ENCODE measurements around the gene ENAM.

ENAM gene

DNA sequence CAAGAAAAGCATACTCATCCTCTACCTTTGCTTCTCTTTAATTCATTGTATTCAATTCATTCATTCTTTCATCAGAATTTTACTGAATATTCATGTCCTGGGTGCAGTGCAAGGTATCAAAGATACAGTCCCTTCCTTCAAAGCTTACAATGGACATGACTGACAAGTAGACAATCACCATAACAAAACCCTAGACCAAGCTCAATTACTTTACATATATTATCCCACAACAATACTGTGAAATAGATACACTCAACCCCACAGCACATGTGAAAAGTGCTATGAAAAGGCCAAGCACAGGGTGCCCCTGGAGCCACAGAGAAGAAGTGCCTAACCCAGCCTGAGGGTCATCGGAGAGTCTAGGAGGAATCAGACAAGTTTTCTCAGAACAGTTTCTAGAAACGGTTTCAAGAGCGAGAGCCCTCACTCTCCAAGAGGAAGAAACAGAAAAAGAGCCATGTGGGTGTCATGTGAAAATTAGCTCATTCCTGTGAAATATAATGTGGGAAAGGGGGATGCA is 21.1 kb upstream of the ENAM start:
- Mint-ChIP-seq H3K4me1 (no peaks in the 10 kb centered on the region), H3K4me3 (no peak overlapping the region), H3K27me3 (peaks cover 38% of the 10 kb centered on the region), H3K9me3 (no peaks in the 10 kb centered on the region), H3K27ac (no peak overlapping the region), H3K36me3 (no peaks in the 10 kb centered on the region)
- no peak for DNase-seq
- CTCF ChIA-PET: no interaction called here

GRCh38 chr4:70608324-70608723 is 20.2 kb upstream of the ENAM start:
- Mint-ChIP-seq H3K27ac (no peak overlapping the region), H3K9me3 (no peaks in the 10 kb centered on the region)
- CTCF ChIA-PET: no interaction called here

DNA sequence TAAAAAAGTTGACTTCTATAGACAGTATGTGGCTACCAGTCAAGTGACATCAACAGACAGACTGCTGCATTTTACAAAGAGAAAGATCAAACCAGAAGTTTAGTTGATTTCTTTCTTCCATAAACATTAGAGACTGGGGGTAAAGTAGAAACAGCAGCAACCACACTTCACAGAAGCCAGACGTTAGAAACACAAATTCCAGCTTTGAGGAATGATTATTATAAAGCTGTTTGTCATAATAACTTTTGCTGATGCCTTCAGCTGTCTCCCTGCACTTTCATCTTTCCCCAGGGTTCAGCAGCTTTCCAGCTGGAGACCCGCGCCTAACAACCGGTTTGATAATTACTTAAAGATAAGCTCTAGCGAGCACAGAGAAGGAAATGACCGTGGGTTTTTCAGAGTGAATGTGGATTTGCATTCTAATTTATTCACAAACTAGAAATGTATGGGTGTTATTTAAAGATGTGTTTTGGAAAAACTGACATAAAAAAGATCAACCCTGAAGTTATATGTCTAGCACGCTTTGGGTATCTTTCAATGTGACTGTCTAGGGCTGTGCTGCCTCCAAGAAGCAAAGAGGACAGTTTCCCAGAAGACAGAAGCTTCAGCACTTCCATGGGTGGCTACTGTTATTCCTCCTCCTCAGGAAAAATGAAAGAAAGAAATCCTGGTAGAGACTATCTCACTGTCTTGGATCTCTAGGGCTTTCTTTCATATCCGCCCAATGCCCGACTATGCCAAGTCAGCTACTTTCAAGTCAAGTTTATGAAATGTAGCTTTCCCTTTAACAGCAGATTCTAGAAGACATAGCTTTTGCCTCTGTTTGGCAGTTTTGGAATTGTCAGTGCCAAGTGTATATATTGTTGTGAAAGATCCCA is 15.0 kb upstream of the ENAM start:
- Mint-ChIP-seq H3K27ac (no peak overlapping the region), H3K4me1 (peaks cover 8% of the 10 kb centered on the region), H3K4me3 (no peak overlapping the region), H3K27me3 (peaks cover 34% of the 10 kb centered on the region), H3K36me3 (no peaks in the 10 kb centered on the region), H3K9me3 (no peaks in the 10 kb centered on the region)
- DNase-seq: no peak
- CTCF ChIA-PET: interaction anchor here (2.9 kb wide), 1 partner anchor 12 kb away, joined by 9 read pairs; no protein-coding TSS in a partner anchor

More at GRCh38 chr4:70608324-70608723, 20.2 kb upstream of the ENAM start:
- H3K27me3 Mint-ChIP-seq: peaks cover 44% of the 10 kb centered on the region
- DNase-seq: no peak
- H3K4me1 Mint-ChIP-seq: no peaks in the 10 kb centered on the region
- H3K36me3 Mint-ChIP-seq: no peaks in the 10 kb centered on the region
- no peak overlapping the region for H3K4me3 Mint-ChIP-seq

DNA sequence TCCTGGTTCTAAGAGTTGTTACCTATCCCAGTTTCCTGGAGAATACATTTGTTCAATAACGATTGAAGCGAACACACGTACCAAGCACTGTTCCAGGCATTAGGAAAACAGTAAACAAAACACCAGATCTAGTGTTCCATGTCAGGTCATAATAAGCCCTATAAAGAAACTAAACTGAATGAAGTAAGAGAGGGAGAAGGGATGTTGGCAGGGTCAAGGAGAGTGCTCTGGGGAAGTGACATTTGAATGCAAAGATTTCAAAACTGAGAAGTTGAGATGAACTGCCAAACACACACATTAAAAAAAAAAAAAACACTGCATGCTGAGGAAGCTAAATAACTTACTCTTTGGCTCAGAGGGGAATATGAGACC is 14.4 kb upstream of the ENAM start:
- no peaks in the 10 kb centered on the region for H3K36me3 Mint-ChIP-seq
- CTCF ChIA-PET: interaction anchor here (2.9 kb wide), 1 partner anchor 13 kb away, joined by 9 read pairs; no protein-coding TSS in a partner anchor
- H3K4me1 Mint-ChIP-seq: peaks cover 8% of the 10 kb centered on the region
- no peak overlapping the region for H3K4me3 Mint-ChIP-seq
- no peaks in the 10 kb centered on the region for H3K9me3 Mint-ChIP-seq
- DNase-seq: no peak
- H3K27ac Mint-ChIP-seq: no peak overlapping the region
- H3K27me3 Mint-ChIP-seq: peaks cover 33% of the 10 kb centered on the region

- Mint-ChIP-seq H3K27ac (no peak overlapping the region), H3K4me1 (no peaks in the 10 kb centered on the region), H3K4me3 (no peak overlapping the region), H3K36me3 (no peaks in the 10 kb centered on the region), H3K27me3 (peaks cover 6% of the 10 kb centered on the region), H3K9me3 (no peaks in the 10 kb centered on the region)
- DNase-seq: no peak
- CTCF ChIA-PET: no interaction called here
Measured at GRCh38 chr4:70619288-70619687, 9.3 kb upstream of the ENAM start.

- no peaks in the 10 kb centered on the region for H3K9me3 Mint-ChIP-seq
- CTCF ChIA-PET: no interaction called here
- H3K27me3 Mint-ChIP-seq: peaks cover 4% of the 10 kb centered on the region
- no peaks in the 10 kb centered on the region for H3K4me1 Mint-ChIP-seq
- no peak overlapping the region for H3K4me3 Mint-ChIP-seq
- H3K36me3 Mint-ChIP-seq: no peaks in the 10 kb centered on the region
- no peak overlapping the region for H3K27ac Mint-ChIP-seq
- no peak for DNase-seq
Measured at GRCh38 chr4:70619778-70620177, 8.8 kb upstream of the ENAM start.

- Mint-ChIP-seq H3K27ac (no peak overlapping the region), H3K27me3 (no peaks in the 10 kb centered on the region), H3K9me3 (no peaks in the 10 kb centered on the region), H3K4me3 (no peak overlapping the region), H3K36me3 (no peaks in the 10 kb centered on the region), H3K4me1 (no peaks in the 10 kb centered on the region)
- DNase-seq: peak; percentile 37
- CTCF ChIA-PET: no interaction called here
Measured at GRCh38 chr4:70623323-70623722, 5.2 kb upstream of the ENAM start.

- peaks cover 3% of the 10 kb centered on the region for H3K4me1 Mint-ChIP-seq
- H3K4me3 Mint-ChIP-seq: no peak overlapping the region
- H3K27ac Mint-ChIP-seq: no peak overlapping the region
- H3K36me3 Mint-ChIP-seq: no peaks in the 10 kb centered on the region
- no peaks in the 10 kb centered on the region for H3K9me3 Mint-ChIP-seq
- no peak for DNase-seq
- no peaks in the 10 kb centered on the region for H3K27me3 Mint-ChIP-seq
- CTCF ChIA-PET: no interaction called here
Measured at GRCh38 chr4:70624226-70624793, 4.2 kb upstream of the ENAM start.

- H3K4me3 Mint-ChIP-seq: no peak overlapping the region
- CTCF ChIA-PET: no interaction called here
- no peak overlapping the region for H3K27ac Mint-ChIP-seq
- H3K27me3 Mint-ChIP-seq: peaks cover 9% of the 10 kb centered on the region
- H3K36me3 Mint-ChIP-seq: no peaks in the 10 kb centered on the region
- DNase-seq: no peak
- no peaks in the 10 kb centered on the region for H3K9me3 Mint-ChIP-seq
- H3K4me1 Mint-ChIP-seq: peaks cover 3% of the 10 kb centered on the region
Measured at GRCh38 chr4:70627620-70628019, 924 bp upstream of the ENAM start.

DNA sequence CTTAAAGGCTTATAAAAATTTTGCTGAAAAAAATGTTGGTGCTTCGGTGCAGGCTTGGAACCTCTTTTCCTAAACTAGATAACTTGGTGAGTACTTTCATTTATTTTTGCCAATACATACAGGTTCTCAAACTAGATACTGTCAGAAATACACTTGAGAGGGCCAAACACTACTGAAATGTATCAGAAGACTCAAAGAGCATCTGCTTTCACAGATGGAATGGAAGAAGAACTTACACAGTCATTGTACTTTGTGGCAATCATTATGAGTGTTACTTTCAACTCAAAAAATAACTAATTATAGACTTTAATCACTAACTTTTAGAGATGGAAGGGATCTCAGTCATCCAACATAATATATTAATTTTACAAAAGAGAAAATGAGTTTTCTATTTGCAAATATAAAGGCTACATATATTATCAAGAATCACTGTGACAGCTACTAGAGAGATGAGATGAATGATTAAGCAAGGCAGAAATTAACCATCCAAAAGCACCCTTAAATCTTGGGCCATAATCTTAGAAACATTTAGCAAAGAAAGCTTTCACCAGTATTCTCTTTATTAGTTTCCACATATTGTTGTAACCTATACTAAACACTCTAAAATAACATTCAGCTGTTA is 1.0 kb downstream of the ENAM start:
- H3K27ac Mint-ChIP-seq: no peak overlapping the region
- H3K9me3 Mint-ChIP-seq: no peaks in the 10 kb centered on the region
- H3K4me3 Mint-ChIP-seq: no peak overlapping the region
- H3K4me1 Mint-ChIP-seq: peaks cover 3% of the 10 kb centered on the region
- peaks cover 17% of the 10 kb centered on the region for H3K27me3 Mint-ChIP-seq
- no peaks in the 10 kb centered on the region for H3K36me3 Mint-ChIP-seq
- DNase-seq: no peak
- CTCF ChIA-PET: interaction anchor here (0.7 kb wide), 1 partner anchor 23 kb away, joined by 5 read pairs; no protein-coding TSS in a partner anchor

GRCh38 chr4:70630162-70630561 is 1.6 kb downstream of the ENAM start:
- CTCF ChIA-PET: no interaction called here

GRCh38 chr4:70632028-70632427 is 3.5 kb downstream of the ENAM start:
- DNase-seq: no peak
- CTCF ChIA-PET: no interaction called here

More at GRCh38 chr4:70630162-70630561, 1.6 kb downstream of the ENAM start:
- H3K36me3 Mint-ChIP-seq: no peaks in the 10 kb centered on the region
- no peaks in the 10 kb centered on the region for H3K9me3 Mint-ChIP-seq
- DNase-seq: no peak
- peaks cover 3% of the 10 kb centered on the region for H3K4me1 Mint-ChIP-seq
- H3K4me3 Mint-ChIP-seq: no peak overlapping the region
- peaks cover 17% of the 10 kb centered on the region for H3K27me3 Mint-ChIP-seq
- no peak overlapping the region for H3K27ac Mint-ChIP-seq

GRCh38 chr4:70634482-70634881 is 5.9 kb downstream of the ENAM start:
- CTCF ChIA-PET: no interaction called here
- no peak overlapping the region for H3K4me3 Mint-ChIP-seq
- no peaks in the 10 kb centered on the region for H3K36me3 Mint-ChIP-seq
- peaks cover 21% of the 10 kb centered on the region for H3K27me3 Mint-ChIP-seq
- no peak overlapping the region for H3K27ac Mint-ChIP-seq
- no peaks in the 10 kb centered on the region for H3K4me1 Mint-ChIP-seq
- DNase-seq: no peak
- no peaks in the 10 kb centered on the region for H3K9me3 Mint-ChIP-seq

More at GRCh38 chr4:70632028-70632427, 3.5 kb downstream of the ENAM start:
- Mint-ChIP-seq H3K4me3 (no peak overlapping the region), H3K4me1 (peaks cover 3% of the 10 kb centered on the region), H3K27ac (no peak overlapping the region), H3K36me3 (no peaks in the 10 kb centered on the region), H3K27me3 (peaks cover 17% of the 10 kb centered on the region), H3K9me3 (no peaks in the 10 kb centered on the region)

DNA sequence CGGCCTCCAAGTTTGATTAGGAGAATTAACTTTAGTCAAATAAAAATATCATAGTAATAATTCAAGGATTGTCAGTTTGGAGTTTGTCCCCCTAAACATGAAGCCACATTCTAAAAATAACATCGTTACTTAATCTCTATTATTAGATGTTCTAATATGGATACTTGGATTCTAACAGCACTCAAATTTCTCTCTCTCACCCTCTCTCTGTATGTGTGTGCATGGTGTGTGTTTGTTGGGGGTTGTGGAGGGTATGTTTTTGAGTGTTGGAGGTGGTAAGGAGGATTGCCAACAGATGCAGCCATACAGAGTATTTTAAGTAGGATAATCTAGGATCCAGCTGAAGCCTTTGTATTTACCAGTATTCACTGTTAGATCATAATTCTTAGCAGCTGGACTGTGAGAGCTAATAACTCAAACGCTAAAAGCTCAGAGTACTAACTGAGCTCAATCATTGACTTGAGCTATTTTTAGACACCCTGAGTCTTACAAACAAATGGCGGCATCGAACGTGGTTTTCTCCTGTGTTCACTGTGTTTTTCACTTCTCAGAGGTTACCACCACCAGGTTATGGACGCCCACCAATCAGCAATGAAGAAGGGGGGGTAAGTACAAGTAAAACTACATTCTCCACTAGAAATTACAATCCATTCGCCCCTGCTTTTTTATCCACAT is 8.8 kb downstream of the ENAM start:
- no peaks in the 10 kb centered on the region for H3K36me3 Mint-ChIP-seq
- H3K4me3 Mint-ChIP-seq: no peak overlapping the region
- no peaks in the 10 kb centered on the region for H3K9me3 Mint-ChIP-seq
- H3K27me3 Mint-ChIP-seq: peaks cover 12% of the 10 kb centered on the region
- CTCF ChIA-PET: no interaction called here
- no peak for DNase-seq
- H3K27ac Mint-ChIP-seq: no peak overlapping the region
- peaks cover 2% of the 10 kb centered on the region for H3K4me1 Mint-ChIP-seq
